ENCODE results near the gene CMIP.

The CMIP gene

DNA sequence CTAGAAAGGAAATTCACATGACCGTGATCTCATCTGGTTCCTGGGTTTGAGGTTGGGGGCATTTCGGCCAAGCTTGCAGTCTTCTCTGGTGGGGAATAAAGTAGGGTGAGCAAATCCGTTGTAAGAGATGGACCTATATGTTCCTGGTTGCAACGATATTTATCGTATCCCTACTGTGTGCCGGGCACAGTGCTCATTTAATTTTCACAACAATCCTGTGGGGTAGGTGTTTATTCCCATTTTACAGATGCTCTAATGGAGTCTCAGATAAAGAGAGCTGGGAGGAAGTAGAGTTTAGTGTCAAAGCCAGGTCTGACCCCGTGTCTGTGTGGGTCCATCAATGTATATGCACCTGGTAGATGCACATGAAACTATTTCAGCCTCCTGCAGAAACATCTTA, 9.4 kb downstream of the CMIP start:
- H3K27ac ChIP-seq (ENCODE audit: insufficient read depth, low read length, poor library complexity, severe bottlenecking): no peak overlapping the region
- no peaks in the 10 kb centered on the region for H3K9me3 ChIP-seq (ENCODE audit: control insufficient read depth, low read length)
- peaks cover 3% of the 10 kb centered on the region for H3K36me3 ChIP-seq (ENCODE audit: control insufficient read depth, insufficient read depth, low read length)

DNA sequence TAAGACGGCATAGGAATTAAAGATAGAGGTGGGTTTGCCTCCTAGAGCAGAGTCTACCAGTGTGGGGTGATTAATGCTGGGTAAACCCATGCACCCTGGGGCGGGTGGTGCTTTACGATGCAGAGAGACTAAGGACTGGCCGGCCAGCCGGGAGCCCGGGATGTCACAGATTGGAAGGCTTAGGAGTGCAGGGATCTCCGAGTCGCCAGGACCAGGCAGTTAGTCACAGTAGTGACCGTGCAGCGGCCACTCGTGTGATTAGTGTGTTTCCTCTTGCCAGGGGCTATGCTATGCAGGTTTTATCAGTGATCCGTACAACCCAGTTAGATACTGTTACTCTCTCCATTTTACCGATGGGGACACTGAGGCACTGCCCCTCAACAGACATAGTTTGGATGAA, 10.4 kb downstream of the CMIP start:
- Histone ChIP-seq H3K36me3 (ENCODE audit: control insufficient read depth, insufficient read depth, low read length) (peaks cover 3% of the 10 kb centered on the region), H3K27me3 (replicated peaks; ENCODE audit: control insufficient read depth, insufficient read depth, low read length, poor library complexity, severe bottlenecking) (no peaks in the 10 kb centered on the region), H3K27ac (ENCODE audit: insufficient read depth, low read length, poor library complexity, severe bottlenecking) (no peak overlapping the region), H3K9me3 (ENCODE audit: control insufficient read depth, low read length) (no peaks in the 10 kb centered on the region), H3K4me3 (ENCODE audit: insufficient read depth, low read depth, low read length, poor library complexity, severe bottlenecking) (no peak overlapping the region), H3K4me1 (ENCODE audit: control insufficient read depth, insufficient read depth, low read length, poor library complexity, severe bottlenecking) (peaks cover 13% of the 10 kb centered on the region)
- DNase-seq: no peak

More for the DNA sequence above, 9.4 kb downstream of the CMIP start:
- Histone ChIP-seq H3K27me3 (replicated peaks; ENCODE audit: control insufficient read depth, insufficient read depth, low read length, poor library complexity, severe bottlenecking) (no peaks in the 10 kb centered on the region), H3K4me1 (ENCODE audit: control insufficient read depth, insufficient read depth, low read length, poor library complexity, severe bottlenecking) (peaks cover 13% of the 10 kb centered on the region), H3K4me3 (ENCODE audit: insufficient read depth, low read depth, low read length, poor library complexity, severe bottlenecking) (no peak overlapping the region)
- DNase-seq: no peak

DNA sequence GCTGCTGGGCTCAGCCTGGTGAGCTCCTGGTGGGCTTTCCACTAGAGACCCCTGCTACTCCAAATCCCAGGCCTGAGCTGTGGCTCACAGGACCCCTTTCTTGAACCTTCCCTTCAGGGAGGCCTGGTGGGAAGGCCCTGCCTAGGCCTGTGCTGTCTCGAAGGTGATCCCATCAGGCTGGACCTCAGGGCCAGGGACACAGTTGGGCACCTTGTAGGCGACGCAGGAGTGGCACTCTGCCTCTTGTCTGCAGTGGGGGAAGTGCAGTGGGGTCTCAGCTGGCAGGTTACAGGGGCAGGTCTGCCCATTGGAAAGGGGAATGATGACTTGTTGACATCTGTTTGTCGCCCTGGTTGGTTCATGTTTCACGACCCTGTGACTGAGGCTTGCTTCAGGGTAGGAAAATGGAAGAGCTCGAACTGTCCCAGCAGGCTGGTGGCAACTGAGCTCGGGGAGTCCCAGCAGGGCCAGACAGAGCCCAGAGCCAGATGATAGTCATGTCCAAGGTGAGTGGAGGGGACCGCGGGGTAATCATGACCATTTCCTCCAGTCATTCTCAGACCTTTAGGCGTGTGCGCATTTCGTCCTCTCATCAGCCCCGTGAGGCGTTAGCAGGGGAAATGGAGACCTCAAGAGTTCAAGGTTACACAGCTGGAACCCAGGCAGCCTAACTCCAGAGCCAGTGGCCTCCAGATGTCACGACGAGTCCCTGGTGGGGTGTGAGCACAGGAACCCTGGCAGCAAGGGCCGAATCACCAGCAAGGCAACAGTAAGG, 11.3 kb downstream of the CMIP start:
- no peak overlapping the region for H3K27ac ChIP-seq (ENCODE audit: insufficient read depth, low read length, poor library complexity, severe bottlenecking)
- H3K4me3 ChIP-seq (ENCODE audit: insufficient read depth, low read depth, low read length, poor library complexity, severe bottlenecking): no peak overlapping the region
- peaks cover 3% of the 10 kb centered on the region for H3K36me3 ChIP-seq (ENCODE audit: control insufficient read depth, insufficient read depth, low read length)
- H3K9me3 ChIP-seq (ENCODE audit: control insufficient read depth, low read length): no peaks in the 10 kb centered on the region
- H3K27me3 ChIP-seq (replicated peaks; ENCODE audit: control insufficient read depth, insufficient read depth, low read length, poor library complexity, severe bottlenecking): no peaks in the 10 kb centered on the region
- H3K4me1 ChIP-seq (ENCODE audit: control insufficient read depth, insufficient read depth, low read length, poor library complexity, severe bottlenecking): peaks cover 13% of the 10 kb centered on the region
- DNase-seq: no peak

DNA sequence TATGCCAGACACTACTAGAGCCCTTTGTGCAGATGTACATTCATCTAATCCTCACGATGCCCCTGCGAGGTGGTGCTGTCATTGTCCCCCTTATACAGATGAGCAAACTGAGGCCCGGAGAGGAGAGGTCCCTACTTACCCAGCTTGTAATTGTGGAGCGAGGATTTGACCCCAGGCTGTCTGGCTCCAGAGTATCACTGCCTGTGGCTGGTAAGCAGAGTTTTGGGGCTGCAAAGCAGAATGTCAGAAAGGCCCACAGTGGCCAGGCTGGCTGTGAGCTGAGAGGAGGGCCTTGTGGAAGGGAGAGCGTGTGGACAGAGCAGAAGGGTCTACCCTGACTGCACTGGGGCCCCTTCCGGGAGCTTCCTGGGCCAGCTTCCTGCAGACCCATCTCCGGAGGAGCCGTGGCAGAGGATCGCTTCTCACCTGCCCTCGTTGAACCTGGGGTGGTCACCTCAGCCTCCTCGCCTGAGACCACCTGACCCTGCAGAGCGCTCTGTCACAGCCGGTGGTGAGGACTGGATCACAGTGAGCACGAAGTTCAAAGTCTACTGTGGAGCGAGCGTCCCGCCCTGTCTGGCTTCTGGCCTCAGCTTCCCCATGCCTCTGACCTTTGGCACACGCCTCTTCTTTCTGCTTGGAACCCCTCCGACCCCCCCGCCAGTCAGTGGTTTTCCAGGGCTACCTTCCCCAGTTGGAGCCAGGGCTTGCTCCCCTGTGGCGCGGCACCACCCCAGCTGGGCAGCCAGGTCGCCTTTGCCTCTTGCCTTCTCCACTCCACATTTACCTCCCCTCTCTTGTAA, 12.1 kb downstream of the CMIP start:
- Histone ChIP-seq H3K4me1 (ENCODE audit: control insufficient read depth, insufficient read depth, low read length, poor library complexity, severe bottlenecking) (peaks cover 9% of the 10 kb centered on the region), H3K4me3 (ENCODE audit: insufficient read depth, low read depth, low read length, poor library complexity, severe bottlenecking) (no peak overlapping the region), H3K9me3 (ENCODE audit: control insufficient read depth, low read length) (no peaks in the 10 kb centered on the region), H3K27me3 (replicated peaks; ENCODE audit: control insufficient read depth, insufficient read depth, low read length, poor library complexity, severe bottlenecking) (no peaks in the 10 kb centered on the region), H3K36me3 (ENCODE audit: control insufficient read depth, insufficient read depth, low read length) (peaks cover 3% of the 10 kb centered on the region), H3K27ac (ENCODE audit: insufficient read depth, low read length, poor library complexity, severe bottlenecking) (no peak overlapping the region)
- no peak for DNase-seq

DNA sequence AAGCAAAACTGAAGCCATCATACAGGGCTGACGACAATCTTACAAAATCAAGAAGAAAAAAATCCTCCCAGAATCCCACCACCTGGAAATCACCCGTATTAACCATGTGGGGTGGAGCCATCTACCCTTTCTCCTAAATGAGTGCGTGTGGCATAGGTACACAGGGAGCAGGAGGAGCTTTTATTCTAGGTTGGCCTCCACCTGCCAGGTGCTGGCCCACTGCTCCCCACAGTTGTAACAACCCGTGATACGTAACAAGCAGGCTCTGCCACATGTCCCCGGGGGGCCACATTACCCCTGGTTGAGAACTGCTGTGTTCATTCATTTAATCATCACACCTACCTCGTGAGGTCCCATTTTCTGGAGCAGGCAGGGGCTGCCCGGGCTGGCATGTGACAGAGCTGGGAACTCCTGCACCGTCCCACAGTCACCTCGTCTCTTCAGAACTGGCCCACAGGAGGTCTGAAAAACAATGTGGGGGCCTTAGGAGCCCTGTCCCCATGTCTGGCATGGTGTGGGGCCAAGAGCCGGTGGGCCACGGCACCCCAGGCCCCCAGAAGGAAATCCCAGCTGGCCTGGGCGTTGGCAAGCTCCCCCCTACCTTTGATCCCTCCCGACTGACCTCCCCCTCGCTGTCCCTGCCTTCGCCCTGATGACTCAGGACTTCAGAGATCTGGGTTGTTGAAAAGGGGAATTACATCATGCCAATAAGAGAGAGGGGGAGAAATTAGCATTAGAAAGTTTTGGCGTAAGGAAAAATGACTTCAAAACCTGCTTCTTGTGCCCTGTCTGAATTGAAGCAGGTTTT, 12.9 kb downstream of the CMIP start:
- Histone ChIP-seq H3K4me1 (ENCODE audit: control insufficient read depth, insufficient read depth, low read length, poor library complexity, severe bottlenecking) (peaks cover 1% of the 10 kb centered on the region), H3K4me3 (ENCODE audit: insufficient read depth, low read depth, low read length, poor library complexity, severe bottlenecking) (no peak overlapping the region), H3K27me3 (replicated peaks; ENCODE audit: control insufficient read depth, insufficient read depth, low read length, poor library complexity, severe bottlenecking) (no peaks in the 10 kb centered on the region), H3K27ac (ENCODE audit: insufficient read depth, low read length, poor library complexity, severe bottlenecking) (no peak overlapping the region), H3K36me3 (ENCODE audit: control insufficient read depth, insufficient read depth, low read length) (peaks cover 3% of the 10 kb centered on the region), H3K9me3 (ENCODE audit: control insufficient read depth, low read length) (no peaks in the 10 kb centered on the region)
- no peak for DNase-seq

DNA sequence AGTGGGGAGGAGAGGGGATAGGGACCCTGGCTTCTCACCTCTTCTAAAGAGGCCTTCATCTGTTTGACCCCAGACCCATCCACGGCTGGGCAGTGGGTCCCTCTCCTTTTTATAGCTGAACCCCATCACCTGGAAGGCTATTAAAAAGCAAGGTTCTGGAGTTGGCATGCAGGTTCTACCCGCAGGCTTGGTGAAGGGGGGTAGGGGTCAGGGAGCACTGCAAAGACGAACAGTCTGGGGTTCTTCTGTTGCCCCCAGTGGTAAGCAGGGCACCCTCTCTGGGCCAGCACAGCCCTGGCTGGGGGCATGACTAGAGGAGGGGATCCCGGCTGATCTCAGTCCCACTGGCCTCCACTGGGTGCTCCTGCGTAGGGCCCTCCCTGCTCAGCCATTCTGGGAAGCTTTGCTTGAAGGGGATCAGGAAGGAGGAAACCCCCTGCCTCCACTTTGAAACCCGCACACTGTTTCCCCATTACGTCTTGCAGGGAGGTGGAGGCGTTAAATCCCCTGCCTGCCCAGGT, 13.6 kb downstream of the CMIP start:
- Histone ChIP-seq H3K27me3 (replicated peaks; ENCODE audit: control insufficient read depth, insufficient read depth, low read length, poor library complexity, severe bottlenecking) (no peaks in the 10 kb centered on the region), H3K9me3 (ENCODE audit: control insufficient read depth, low read length) (no peaks in the 10 kb centered on the region), H3K27ac (ENCODE audit: insufficient read depth, low read length, poor library complexity, severe bottlenecking) (no peak overlapping the region), H3K4me3 (ENCODE audit: insufficient read depth, low read depth, low read length, poor library complexity, severe bottlenecking) (no peak overlapping the region), H3K36me3 (ENCODE audit: control insufficient read depth, insufficient read depth, low read length) (peaks cover 3% of the 10 kb centered on the region), H3K4me1 (ENCODE audit: control insufficient read depth, insufficient read depth, low read length, poor library complexity, severe bottlenecking) (no peaks in the 10 kb centered on the region)
- DNase-seq: no peak

DNA sequence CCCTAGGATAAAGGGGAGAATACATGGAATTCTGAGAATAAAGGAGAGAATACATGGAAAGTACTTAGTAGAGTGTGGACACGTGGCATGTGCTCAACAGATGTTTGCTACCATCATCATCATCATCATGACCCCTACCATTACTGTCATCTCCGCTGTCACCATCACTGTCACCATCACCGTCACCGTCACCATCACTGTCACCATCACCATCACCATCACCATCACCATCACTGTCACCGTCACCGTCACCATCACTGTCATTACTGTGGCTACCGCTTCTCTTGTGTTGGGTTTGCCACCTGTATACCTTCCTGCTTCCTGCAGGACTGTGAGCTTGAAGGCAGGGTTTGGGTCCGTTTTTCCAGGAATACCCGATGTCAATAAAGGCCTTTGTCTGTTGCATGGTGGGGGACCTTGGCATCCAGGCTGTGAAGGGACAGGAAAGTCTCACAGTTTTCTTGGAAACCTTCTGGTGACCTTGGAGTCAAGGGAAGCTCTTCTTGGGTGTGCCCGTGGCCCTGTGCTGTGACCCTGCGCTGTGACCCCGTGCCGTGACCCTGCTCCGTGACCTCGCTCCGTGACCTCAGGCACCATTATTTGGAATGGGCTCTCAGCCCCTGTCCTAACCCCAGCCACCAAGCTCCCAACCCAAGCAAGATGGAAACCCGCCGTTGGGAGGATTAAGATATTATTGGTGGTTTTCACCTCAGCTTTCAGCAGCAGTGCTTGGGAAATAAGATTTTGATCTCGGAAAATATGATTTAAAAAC, 14.4 kb downstream of the CMIP start:
- H3K4me1 ChIP-seq (ENCODE audit: control insufficient read depth, insufficient read depth, low read length, poor library complexity, severe bottlenecking): no peaks in the 10 kb centered on the region

DNA sequence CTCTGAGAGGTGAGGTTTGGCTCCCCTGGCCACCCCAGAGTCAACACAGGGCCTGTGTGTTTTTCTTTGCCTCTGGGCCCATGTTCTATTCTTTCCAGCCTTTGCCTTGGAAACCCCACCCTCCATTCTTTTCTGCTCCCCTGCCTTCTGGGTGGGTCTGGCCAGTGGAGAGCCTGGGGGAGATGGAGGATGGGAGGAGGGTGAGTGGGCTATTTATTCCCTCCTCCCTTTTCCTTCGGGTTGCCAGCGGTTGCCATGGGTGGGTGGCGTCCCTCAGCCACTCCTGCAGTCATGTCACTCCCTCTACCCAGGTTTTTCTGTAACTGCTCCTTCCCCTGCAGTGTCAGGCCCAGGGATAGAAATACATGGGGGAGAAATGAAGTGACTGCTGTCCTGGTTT, 15.5 kb downstream of the CMIP start:
- no peak overlapping the region for H3K27ac ChIP-seq (ENCODE audit: insufficient read depth, low read length, poor library complexity, severe bottlenecking)
- H3K4me3 ChIP-seq (ENCODE audit: insufficient read depth, low read depth, low read length, poor library complexity, severe bottlenecking): no peak overlapping the region
- H3K4me1 ChIP-seq (ENCODE audit: control insufficient read depth, insufficient read depth, low read length, poor library complexity, severe bottlenecking): no peaks in the 10 kb centered on the region

More for the DNA sequence above, 14.4 kb downstream of the CMIP start:
- Histone ChIP-seq H3K4me3 (ENCODE audit: insufficient read depth, low read depth, low read length, poor library complexity, severe bottlenecking) (no peak overlapping the region), H3K27ac (ENCODE audit: insufficient read depth, low read length, poor library complexity, severe bottlenecking) (no peak overlapping the region), H3K36me3 (ENCODE audit: control insufficient read depth, insufficient read depth, low read length) (peaks cover 3% of the 10 kb centered on the region), H3K9me3 (ENCODE audit: control insufficient read depth, low read length) (no peaks in the 10 kb centered on the region), H3K27me3 (replicated peaks; ENCODE audit: control insufficient read depth, insufficient read depth, low read length, poor library complexity, severe bottlenecking) (no peaks in the 10 kb centered on the region)
- DNase-seq: no peak

DNA sequence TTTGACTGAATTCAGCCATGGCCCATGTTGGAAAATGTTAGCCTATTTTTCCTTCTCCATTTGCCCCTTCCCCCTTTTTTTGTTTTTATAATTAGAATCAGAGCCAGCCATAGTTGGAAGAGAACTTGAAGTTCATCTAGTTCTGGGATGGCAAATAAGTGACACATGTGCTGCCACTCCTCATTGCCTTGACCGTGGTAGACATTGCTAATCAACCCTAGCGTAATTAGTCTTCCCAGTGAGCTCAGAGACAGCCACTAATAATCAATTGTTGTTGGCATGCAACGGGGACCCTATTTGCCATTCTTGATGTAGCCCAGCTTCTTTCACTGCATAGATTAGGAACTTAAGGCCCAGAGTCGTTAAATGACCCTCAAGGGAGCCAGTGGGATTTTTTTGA, 16.6 kb downstream of the CMIP start:
- Histone ChIP-seq H3K27ac (ENCODE audit: insufficient read depth, low read length, poor library complexity, severe bottlenecking) (no peak overlapping the region), H3K27me3 (replicated peaks; ENCODE audit: control insufficient read depth, insufficient read depth, low read length, poor library complexity, severe bottlenecking) (no peaks in the 10 kb centered on the region), H3K36me3 (ENCODE audit: control insufficient read depth, insufficient read depth, low read length) (peaks cover 3% of the 10 kb centered on the region), H3K4me1 (ENCODE audit: control insufficient read depth, insufficient read depth, low read length, poor library complexity, severe bottlenecking) (no peaks in the 10 kb centered on the region), H3K4me3 (ENCODE audit: insufficient read depth, low read depth, low read length, poor library complexity, severe bottlenecking) (no peak overlapping the region), H3K9me3 (ENCODE audit: control insufficient read depth, low read length) (no peaks in the 10 kb centered on the region)
- DNase-seq: no peak

More for the DNA sequence above, 15.5 kb downstream of the CMIP start:
- Histone ChIP-seq H3K36me3 (ENCODE audit: control insufficient read depth, insufficient read depth, low read length) (peaks cover 3% of the 10 kb centered on the region), H3K9me3 (ENCODE audit: control insufficient read depth, low read length) (no peaks in the 10 kb centered on the region), H3K27me3 (replicated peaks; ENCODE audit: control insufficient read depth, insufficient read depth, low read length, poor library complexity, severe bottlenecking) (no peaks in the 10 kb centered on the region)
- DNase-seq: no peak

Measured in effector memory CD4-positive, alpha-beta T cell (primary cell).